Measurements from ENCODE around the gene METAP1D. TPM values are rescaled to one million over a fixed set of nuclear protein-coding genes. Genes with fewer than 3 reads are reported as not detected.

The METAP1D gene
- polyA plus RNA-seq, 1 experiment = 8.3 TPM

DNA sequence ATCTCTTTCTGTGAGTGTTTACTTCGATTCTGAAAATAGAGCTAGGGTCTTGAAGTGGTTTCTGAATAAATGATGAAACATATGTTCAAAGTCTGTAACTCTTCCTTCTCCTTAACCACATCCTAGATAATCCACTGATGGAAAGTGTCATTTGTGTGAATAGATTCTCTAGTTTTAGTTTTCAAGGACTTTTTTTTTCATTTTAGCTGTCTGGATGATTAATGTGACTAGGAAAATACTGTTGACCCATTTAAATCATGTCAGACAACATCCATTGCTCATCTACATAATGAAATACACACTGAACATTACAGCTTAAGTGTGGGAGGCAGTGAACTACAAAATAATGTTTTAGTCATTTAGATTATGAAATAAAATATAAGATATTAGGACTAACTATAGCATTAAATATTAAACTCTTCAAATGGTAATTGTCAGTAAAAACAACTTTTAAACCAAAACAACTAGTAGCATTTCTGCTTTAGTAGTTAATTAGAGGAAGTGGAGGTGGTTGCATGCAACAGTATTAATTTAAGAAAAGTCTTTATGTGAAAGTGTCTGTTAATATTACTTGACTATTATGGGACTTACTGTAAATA is 46.4 kb downstream of the METAP1D start:
- no peak overlapping the region for H3K27ac ChIP-seq (ENCODE audit: low read depth, low read length)
- ChIA-PET CTCF (interaction anchor here (0.7 kb wide), 1 partner anchor 67 kb away, joined by 3 read pairs; no protein-coding TSS in a partner anchor), POLR2A (no interaction called here)
- no peak overlapping the region for H3K4me3 ChIP-seq (ENCODE audit: low read depth, low read length)
- no peak for DNase-seq (ENCODE audit: low read depth, low spot score)
- no peaks in the 10 kb centered on the region for H3K9me3 ChIP-seq (ENCODE audit: control insufficient read depth, insufficient read depth, low read length)
- TF ChIP-seq, protein P1, sequence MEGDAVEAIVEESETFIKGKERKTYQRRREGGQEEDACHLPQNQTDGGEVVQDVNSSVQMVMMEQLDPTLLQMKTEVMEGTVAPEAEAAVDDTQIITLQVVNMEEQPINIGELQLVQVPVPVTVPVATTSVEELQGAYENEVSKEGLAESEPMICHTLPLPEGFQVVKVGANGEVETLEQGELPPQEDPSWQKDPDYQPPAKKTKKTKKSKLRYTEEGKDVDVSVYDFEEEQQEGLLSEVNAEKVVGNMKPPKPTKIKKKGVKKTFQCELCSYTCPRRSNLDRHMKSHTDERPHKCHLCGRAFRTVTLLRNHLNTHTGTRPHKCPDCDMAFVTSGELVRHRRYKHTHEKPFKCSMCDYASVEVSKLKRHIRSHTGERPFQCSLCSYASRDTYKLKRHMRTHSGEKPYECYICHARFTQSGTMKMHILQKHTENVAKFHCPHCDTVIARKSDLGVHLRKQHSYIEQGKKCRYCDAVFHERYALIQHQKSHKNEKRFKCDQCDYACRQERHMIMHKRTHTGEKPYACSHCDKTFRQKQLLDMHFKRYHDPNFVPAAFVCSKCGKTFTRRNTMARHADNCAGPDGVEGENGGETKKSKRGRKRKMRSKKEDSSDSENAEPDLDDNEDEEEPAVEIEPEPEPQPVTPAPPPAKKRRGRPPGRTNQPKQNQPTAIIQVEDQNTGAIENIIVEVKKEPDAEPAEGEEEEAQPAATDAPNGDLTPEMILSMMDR (IDR thresholded peaks at IDR 0.05; ENCODE audit: low read depth, low read length) = no peak
- H3K27me3 ChIP-seq (ENCODE audit: control insufficient read depth, insufficient read depth, low read length) = no peaks in the 10 kb centered on the region

DNA sequence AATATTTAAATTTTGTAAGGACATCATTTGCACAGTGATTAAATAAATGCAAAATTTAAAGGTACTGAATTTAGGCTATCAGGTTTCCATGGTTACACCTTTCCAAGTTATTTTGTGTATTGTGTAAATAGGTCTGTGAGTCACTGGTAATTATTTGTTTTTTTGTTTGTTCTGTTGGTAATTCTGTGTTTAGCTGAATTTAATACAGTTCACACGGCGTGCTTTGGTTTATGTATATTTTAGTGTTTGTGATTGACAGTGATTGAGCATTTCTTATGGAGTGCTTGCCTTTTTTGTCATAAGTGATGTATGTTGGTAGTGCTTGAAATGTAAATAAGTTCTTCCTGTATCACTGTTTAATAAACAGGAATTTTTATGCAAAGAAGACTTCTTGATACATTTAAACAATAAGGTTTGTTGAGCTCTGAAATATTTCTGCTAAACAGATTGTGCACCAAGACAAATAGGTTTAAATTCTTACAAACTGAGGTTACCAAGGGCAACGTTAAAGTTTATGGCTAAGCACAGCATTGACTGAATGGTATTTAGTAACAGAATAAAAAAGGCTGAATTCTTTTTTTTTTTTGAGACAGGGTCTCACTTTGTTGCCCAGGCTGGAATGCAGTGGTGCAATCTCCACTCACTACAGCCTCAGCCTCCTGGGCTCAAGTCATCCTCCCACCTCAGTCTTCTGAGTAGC is 47.3 kb downstream of the METAP1D start:
- DNase-seq (ENCODE audit: low read depth, low spot score) = no peak
- ChIA-PET CTCF (no interaction called here), POLR2A (no interaction called here)
- TF ChIP-seq, protein P1 (IDR thresholded peaks at IDR 0.05; ENCODE audit: low read depth, low read length) = no peak
- H3K4me3 ChIP-seq (ENCODE audit: low read depth, low read length) = no peak overlapping the region
- H3K27ac ChIP-seq (ENCODE audit: low read depth, low read length) = no peak overlapping the region
- no peaks in the 10 kb centered on the region for H3K27me3 ChIP-seq (ENCODE audit: control insufficient read depth, insufficient read depth, low read length)
- H3K9me3 ChIP-seq (ENCODE audit: control insufficient read depth, insufficient read depth, low read length) = no peaks in the 10 kb centered on the region

DNA sequence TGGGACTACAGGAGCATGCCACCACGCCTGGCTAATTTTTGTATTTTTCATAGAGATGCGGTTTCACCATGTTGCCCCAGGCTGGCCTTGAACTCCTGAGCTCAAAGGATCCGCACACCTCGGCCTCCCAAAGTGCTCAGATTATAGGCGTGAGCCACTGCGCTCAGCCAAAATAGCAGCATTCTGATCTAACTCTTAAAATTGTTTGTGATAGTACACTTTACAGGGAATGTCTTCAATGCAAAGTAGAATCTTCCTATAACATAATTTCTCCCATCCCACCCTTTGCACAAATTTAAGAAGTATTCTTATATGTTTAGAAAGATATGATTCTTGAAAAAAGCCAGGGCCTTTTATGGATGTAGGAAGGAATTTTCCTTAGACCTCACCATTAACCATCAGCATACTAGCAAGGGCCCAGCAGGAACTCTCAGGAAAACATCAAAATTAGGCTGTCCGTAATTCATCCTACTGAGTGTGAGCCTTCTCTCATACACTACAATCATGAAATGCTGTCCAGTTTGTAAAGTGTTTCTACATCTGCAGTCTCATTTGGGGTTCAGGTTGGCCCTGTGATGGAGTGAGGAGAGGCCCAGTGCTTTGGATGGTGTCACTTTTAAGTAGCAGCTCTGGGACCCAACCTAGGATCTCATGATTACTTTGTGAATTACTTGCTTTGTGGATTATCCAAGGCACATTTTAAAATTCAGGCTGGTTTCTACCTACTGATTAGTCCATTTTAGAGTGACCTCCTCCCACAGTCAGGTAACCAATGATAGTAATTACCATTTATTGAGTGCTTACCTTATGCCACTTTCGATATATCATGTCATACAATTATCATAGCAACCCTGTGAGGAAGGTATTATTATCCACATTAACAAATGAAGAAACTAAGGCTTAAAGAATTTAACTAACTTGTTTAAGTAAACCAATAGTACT is 48.1 kb downstream of the METAP1D start:
- H3K27me3 ChIP-seq (ENCODE audit: control insufficient read depth, insufficient read depth, low read length) = no peaks in the 10 kb centered on the region
- H3K9me3 ChIP-seq (ENCODE audit: control insufficient read depth, insufficient read depth, low read length) = no peaks in the 10 kb centered on the region
- POLR2A ChIA-PET = no interaction called here
- no peak overlapping the region for H3K4me3 ChIP-seq (ENCODE audit: low read depth, low read length)
- DNase-seq (ENCODE audit: low read depth, low spot score) = no peak
- CTCF ChIA-PET = no interaction called here
- TF ChIP-seq, protein P1 (IDR thresholded peaks at IDR 0.05; ENCODE audit: low read depth, low read length) = no peak
- H3K27ac ChIP-seq (ENCODE audit: low read depth, low read length) = no peak overlapping the region

DNA sequence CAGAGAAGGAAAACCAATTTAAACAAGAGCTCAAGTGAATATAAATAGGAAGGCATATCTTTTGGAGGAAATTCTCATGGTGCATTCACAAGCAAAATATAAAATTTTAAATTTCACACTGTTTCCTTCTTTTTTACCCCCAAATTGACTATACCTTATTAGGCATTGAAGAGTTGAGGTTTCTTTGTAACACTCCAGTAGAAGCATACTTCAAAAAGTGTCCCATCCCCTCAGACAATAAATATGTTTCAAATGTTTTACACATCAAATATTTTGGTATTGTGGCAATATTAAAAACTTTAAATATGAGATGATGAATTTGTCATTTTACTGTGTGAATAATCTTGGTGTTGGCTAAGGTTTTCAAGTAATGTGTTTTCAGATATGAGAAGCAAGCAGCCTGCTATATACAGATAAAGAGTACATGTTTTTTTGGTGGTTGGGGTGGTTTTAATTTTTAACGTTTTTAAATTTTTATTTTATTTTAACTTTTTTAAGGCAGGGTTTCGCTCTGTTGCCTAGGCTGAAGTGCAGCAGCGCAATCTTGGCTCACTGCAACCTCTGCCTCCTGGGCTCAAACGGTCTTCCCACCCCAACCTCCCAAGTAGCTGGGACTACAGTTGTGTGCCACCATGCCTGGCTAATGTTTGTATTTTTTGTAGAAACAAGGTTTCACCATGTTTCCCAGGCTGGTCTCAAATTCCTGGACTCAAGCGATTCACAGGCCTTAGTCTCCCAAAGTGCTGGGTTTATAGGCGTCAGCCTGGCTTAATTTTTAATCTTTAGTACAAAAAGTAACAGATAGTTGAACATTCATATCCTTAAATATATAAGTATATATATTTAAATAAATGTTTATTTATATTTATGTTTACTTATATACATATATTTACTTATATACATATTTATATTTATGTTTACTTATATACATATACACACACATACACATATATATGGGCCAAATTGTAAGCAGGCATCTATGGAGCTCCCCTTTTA is 49.1 kb downstream of the METAP1D start:
- ChIA-PET POLR2A (no interaction called here), CTCF (no interaction called here)
- TF ChIP-seq, protein P1 (IDR thresholded peaks at IDR 0.05; ENCODE audit: low read depth, low read length) = no peak
- no peak for DNase-seq (ENCODE audit: low read depth, low spot score)
- H3K27ac ChIP-seq (ENCODE audit: low read depth, low read length) = no peak overlapping the region
- H3K27me3 ChIP-seq (ENCODE audit: control insufficient read depth, insufficient read depth, low read length) = no peaks in the 10 kb centered on the region
- no peak overlapping the region for H3K4me3 ChIP-seq (ENCODE audit: low read depth, low read length)
- H3K9me3 ChIP-seq (ENCODE audit: control insufficient read depth, insufficient read depth, low read length) = no peaks in the 10 kb centered on the region
